GM12874 (cell line): ENCODE data around the gene SACM1L.

Experiments used
- CTCF ChIP-seq: IDR thresholded peaks from 2 replicates; pipeline ENCODE4 v1.5.1; 2011; ENCODE audit warnings: low read depth, mild to moderate bottlenecking, control low read depth, low read length, moderate library complexity; ENCODE audit not compliant: insufficient read depth

Gene SACM1L

DNA sequence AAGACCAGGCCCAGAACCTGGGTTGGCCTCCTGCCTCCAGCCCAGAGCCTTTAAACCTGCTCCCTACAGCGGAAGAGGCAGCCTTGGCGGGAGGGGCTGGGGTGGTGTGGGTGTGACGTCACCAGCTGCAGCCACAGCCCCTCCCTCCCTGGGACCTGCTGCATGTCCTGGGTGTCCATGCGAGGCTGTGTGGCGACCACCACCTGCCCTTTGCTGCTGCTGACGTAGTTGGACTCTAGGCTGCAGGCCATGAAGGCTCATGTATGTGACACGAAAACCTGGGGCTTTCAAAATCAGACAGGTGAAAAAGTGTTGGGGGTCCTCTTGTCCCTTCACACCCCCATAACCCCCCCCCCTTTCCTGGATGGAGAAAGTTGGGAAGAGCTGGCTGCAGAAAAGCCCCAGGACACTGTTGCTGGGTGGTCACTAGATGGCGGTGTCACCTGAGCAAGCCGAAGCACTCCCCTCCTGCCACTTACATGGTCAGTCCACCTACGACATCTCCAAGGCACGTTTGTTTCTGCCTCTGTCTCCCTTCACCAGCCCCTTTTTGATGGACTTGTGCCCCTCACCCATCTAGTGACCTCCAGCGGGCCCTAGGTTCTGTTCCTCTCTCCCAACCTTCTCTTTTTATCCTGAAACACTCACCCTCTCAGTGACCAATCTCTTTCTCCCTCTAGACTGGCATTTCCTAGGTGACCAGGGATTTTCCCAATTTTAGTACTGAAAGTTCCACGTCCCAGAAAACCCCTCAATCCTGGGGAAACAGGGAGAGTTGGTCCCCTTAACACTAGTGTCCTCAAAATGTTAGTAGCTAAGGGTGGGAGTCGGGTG is 71.9 kb downstream of the SACM1L start:
- TF ChIP-seq CTCF = peak; percentile 89

- TF ChIP-seq CTCF = no peak
Measured at GRCh38 chr3:45761831-45762230, 72.6 kb downstream of the SACM1L start.

DNA sequence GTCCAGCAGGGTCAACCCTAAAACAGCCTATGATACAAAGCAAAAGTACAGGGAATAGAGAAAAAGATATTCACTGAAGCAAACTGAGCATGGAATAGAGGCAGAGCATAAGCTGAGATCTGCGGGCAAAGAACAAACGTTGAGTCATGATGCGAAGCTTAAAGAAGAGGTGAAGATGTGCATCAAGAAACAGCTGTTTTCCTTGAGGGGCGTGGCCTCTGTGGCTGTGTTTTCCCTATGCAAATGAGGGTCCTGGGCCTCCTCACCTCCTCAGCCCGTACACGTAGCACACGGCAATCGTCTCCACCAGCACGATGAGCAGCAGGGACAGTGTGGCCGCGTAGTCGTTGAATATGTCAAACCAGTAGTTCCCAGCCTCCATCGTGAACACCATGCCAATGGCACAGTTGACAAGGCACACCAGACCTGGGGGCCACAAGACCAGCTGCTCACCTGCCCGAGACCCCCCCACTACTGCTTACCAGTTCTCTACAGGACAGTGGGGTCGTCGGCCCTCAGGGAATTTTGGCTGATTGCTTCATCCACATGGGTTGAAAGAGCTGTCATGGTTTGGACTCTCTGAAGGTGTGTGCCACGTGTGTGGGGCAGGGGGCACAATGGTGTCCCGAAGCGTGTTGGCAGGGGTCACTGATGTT is 73.6 kb downstream of the SACM1L start:
- no peak for TF ChIP-seq CTCF

DNA sequence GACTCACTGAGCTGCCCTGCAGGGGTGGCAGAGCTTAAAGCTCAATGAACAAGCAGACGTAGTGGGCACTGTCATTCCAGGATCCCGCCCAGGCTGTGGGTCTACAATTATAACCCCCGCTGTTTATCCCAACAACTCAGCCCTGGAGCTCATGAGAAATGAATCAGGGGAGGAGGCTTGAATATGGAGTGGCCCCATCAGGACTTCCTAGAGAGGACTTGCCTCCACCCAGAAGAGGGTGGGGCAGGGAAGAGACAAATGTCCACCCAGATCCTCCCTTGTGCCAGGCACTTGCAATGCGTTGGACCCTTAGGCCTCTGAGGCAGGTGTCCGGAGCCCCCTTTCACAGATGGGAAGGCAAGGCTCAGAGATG is 74.1 kb downstream of the SACM1L start:
- no peak for TF ChIP-seq CTCF

DNA sequence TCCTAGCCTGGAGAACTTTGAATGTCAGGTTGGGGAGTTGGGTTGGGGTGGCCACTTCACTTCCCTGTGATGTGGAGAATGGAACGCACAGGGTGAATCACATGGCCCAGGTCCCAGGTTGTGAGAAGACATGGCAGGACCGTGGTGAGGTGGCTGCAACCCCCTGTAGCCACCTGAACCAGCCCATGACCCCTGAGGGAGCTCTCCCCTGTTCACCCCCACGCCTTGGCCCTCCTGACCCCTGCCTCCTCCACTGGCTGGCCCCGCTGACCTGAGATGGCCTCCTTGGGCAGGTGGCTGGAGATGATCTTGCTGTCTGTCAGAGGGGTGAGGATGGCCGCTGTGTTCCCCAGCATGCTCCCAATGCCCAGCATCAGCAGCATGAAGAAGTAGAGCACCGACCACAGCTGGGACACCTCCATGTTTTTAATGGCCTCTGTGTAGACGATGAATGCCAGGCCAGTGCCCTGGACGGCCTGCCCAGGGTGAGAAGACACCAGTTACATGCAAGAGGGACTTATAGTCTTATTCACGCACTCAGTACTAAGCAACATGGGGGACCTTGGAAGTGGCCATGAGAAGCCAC is 76.2 kb downstream of the SACM1L start:
- TF ChIP-seq CTCF = no peak

DNA sequence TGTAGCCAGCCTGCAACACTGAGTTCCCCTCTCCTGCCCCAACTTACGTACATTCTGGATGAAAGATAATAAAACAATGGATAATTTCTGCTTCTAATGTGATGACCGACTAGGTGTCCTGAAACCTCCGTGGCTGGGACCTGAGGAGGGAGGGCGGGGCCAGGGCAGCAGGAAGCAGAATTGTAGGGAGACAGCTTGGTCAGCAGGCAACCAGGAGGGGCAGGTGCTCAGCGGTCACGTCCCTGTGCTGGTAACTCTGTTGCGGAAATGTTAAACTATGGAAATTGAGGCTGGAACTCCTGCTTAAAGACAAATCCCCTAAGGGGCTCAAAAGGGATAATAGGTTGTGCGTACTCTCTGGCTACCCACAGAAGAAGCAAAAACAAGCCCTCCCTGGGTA is 76.8 kb downstream of the SACM1L start:
- TF ChIP-seq CTCF = no peak

DNA sequence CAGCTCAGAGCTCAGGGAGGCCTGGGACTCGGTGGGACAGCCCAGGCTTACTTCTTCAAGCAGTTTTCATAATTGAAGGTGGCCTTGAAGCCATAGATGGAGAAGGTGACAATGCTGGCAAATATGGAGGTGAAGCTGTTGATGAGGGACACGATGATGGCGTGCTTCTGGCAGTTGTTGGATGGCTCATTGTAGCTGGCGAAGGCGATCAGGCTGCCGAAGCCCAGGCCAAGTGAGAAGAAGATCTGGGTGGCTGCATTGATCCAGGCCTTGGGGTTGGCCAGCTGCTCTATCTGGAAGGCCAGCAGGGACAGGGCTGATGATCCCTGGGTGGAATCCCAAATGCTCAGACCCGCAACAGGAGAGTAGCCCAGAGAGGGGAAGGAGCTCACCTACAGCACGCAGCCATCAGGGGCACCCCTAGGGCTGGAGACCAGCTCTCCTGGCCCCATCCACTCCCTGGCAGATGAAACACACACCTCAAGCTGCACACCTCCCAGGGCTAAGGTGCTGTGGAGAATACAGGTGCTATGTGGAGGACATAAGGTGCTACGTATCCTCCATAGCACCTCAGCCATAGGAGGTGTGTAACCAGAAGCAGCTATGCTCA is 82.1 kb downstream of the SACM1L start:
- no peak for TF ChIP-seq CTCF
